Body of pancreas (tissue), 4 donors: ENCODE measurements around the gene FNTB.

Experiments used
- CTCF ChIP-seq, 7 experiments: fragments of 450-650 bp in 4 of 7; fragments of 200-600 bp in 3 of 7; sonication (generic) in 3 of 7; IDR thresholded peaks; one replicate each; pipeline ENCODE4 v1.5.1; 2016 to 2019; ENCODE audit warnings: antibody characterized with exemption in 7 of 7
- POLR2A ChIP-seq, 3 donors: fragments of 450-650 bp; IDR thresholded peaks; one replicate each; pipeline ENCODE4 v1.6.1; 2016; ENCODE audit warnings: antibody characterized with exemption in 3 of 3, mild to moderate bottlenecking in 2 of 3

- TF ChIP-seq CTCF (IDR thresholded peaks at IDR 0.05) (no peak), POLR2A (IDR thresholded peaks at IDR 0.05) (no peak)
Observed at GRCh38 chr14:65025818-65026217, 39.1 kb downstream of the FNTB start.
